HTERT RPE-1 (cell line): ENCODE results near the gene BIRC5.
"Not testable (repeated sequence)": the region's sequence is repeated elsewhere in the genome, so short reads cannot be mapped to it uniquely, and the experiment has no call there.

Experiments
- in situ Hi-C: fragments of 300-500 bp; cut with MboI; formaldehyde crosslinking; loops from 4 replicates; pipeline ENCODE4 v1.14.3; 2020; ENCODE audit warnings: low sequenced_read_pairs

Gene BIRC5

DNA sequence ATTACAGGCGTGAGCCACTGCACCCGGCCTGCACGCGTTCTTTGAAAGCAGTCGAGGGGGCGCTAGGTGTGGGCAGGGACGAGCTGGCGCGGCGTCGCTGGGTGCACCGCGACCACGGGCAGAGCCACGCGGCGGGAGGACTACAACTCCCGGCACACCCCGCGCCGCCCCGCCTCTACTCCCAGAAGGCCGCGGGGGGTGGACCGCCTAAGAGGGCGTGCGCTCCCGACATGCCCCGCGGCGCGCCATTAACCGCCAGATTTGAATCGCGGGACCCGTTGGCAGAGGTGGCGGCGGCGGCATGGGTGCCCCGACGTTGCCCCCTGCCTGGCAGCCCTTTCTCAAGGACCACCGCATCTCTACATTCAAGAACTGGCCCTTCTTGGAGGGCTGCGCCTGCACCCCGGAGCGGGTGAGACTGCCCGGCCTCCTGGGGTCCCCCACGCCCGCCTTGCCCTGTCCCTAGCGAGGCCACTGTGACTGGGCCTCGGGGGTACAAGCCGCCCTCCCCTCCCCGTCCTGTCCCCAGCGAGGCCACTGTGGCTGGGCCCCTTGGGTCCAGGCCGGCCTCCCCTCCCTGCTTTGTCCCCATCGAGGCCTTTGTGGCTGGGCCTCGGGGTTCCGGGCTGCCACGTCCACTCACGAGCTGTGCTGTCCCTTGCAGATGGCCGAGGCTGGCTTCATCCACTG, at the start of gene BIRC5:
TSS of gene BIRC5 (plus strand) at position 238 of the 690 bp plus-strand sequence. CDS start at position 302, 64 bp downstream.
- in situ Hi-C loops, result no loop called here

DNA sequence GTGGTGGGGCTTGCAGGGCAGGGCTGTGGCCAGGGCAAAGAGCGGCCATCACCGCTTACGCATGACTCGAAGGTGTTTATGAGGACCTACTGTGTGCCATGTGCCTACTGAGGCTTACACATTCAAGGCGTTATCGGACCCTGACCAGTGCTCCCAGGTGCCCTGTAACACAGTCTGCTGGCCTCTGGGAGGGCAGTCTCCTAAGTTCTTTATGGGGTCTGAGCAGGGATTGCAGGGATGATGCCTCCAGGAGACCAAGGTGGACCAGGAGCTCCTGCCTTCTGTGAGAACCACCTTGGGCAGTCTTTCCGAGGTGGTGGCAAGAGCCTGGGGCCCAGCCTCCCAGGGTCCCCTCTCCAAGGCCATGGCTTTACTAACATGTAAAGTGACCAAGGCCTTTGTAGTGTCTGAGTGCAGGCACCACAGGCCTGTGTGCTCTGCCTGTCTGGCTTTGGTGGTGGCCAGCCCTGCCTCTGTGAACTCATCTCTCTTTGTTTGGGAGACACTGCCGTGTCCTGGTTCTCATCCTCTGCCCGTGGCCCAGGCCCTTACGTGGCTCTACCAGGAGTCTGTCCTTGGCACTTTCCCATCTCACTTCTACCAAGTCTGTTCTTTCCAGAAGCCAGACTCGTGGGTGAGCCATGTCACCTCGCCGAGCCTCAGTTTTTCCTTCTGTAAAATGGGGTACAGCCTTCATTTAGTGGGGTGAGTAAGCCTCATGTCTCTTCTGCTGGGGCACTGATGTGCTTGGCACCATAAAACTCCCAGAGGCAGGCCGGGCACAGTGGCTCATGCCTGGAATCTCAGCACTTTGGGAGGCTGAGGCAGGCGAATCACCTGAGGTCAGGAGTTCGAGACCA, 49.1 kb upstream of the BIRC5 start:
- in situ Hi-C loops, result no loop called here

DNA sequence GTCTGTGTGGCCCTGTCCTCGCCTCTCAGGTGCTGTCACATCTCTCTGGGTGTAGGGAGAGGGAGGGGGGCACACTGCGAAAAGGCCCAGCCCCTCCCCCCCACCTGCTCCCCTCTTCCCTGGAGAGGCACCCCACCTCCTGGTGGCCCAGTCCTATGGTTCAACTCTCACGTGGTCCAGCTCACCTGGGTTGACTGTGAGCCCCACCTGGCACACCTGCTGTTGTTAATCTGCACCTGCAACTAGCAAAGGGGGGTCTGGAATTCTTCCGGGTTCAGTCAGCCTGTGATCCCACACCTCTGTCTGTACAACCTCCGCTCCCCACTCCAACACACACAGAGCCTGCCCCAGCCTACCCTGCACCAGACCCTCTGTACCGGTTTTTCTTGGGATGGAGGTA, 47.6 kb upstream of the BIRC5 start:
- in situ Hi-C loops, result no loop called here

DNA sequence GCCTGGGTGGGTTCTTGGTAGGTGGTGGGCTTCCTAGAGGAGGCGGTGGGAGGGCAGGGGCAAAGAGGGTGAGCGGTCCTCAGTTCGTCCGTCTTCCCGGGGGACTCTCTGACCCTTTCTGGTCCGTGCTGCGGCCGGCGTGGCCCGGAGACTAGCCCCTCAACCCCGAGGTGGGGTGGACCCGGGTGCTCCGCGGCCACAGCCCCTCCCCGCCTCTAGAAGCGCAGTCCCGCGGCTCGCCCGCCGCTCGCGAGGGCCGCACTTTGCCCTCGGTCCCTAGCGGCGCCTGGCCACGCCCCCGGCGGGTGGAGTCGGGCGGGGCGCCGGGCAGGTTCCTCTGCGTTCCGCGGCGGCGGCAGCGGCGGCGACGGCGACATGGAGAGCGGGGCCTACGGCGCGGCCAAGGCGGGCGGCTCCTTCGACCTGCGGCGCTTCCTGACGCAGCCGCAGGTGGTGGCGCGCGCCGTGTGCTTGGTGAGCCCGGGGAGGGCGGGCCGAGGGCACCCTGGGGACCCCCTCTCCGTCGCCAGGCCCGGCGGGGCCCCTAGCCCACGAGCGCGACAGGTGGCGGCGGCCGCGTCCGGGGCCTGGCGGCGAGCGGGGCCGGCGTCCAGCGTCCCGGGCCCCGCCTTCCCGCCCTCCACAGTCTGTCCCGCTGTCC, 45.7 kb upstream of the BIRC5 start, which contains the start of gene SYNGR2:
TSS of gene SYNGR2 (plus strand) at position 340 of the 661 bp plus-strand sequence. CDS start at position 376, 36 bp downstream.
- in situ Hi-C loops, result no loop called here

DNA sequence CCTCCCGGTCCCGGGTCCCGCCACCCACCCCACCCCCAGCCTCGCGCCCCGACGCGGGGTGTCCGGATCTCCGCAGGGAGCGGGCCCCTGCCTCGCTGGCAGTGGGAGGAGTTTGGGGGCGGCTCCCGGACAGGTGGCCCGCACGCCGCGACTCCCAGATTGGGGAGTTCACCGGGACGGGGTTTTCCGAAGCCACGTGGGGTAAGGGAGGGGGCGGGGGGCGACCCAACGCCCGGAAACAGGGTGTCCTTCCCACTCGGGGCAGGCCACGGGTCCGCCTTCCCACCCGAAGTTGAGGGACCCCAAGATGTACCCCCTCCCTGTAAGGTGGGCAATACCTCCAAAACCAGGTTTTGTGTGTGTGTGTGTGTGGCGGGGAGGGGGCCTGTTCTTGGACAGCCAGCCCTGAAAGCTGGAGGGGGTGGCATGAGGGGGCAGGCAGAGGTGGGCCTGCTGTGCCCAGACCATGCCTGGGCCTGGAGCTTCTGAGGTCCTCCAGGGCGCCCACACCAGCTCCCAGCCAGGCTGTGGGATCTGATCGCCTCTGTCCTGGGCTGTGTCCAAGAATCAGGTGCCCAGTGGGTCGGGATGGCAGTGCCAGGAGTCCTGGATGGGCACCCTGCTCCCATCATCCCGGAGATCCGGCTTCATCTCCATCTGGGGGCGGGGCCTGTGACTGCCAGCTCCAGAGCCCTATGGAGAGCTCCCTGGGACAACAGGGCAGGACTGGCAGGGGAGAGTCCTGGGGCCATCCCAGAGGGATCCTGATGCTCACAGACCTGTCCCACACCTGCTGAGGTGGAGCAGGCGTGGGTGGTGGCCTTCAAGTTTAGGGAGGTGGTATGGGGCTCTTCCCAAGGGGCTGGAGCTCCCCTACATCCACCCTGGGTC, 44.9 kb upstream of the BIRC5 start:
- in situ Hi-C loops, result no loop called here

DNA sequence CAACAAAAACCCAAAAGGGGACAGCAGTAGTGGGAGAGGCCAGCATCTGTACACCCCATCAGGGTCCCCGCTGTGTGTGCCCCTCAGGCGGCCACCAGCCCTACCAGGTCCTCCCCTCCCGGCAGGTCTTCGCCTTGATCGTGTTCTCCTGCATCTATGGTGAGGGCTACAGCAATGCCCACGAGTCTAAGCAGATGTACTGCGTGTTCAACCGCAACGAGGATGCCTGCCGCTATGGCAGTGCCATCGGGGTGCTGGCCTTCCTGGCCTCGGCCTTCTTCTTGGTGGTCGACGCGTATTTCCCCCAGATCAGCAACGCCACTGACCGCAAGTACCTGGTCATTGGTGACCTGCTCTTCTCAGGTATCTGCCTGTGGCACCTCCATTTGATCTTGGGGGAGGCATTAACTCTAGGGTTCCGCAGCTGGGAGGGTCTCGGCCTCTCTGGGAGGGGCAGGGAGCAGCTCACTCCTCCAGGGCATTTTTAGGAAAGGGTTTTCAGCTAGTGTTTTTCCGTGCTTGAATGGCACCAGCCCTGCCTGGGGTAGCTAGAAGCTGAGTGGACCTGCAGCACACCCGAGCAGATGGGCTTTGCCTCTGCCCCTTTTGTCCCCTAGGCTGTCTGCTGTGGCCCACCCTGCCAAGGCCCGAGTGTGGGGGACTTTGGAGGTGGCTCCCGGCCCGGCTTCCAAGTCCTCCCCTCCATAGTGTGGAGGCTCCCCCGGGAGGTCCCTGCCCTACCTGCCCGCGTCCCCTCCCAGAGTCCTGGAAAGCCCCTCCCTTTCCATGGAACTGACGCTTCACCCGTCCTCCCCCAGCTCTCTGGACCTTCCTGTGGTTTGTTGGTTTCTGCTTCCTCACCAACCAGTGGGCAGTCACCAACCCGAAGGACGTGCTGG, 43.1 kb upstream of the BIRC5 start:
- in situ Hi-C loops, result no loop called here

DNA sequence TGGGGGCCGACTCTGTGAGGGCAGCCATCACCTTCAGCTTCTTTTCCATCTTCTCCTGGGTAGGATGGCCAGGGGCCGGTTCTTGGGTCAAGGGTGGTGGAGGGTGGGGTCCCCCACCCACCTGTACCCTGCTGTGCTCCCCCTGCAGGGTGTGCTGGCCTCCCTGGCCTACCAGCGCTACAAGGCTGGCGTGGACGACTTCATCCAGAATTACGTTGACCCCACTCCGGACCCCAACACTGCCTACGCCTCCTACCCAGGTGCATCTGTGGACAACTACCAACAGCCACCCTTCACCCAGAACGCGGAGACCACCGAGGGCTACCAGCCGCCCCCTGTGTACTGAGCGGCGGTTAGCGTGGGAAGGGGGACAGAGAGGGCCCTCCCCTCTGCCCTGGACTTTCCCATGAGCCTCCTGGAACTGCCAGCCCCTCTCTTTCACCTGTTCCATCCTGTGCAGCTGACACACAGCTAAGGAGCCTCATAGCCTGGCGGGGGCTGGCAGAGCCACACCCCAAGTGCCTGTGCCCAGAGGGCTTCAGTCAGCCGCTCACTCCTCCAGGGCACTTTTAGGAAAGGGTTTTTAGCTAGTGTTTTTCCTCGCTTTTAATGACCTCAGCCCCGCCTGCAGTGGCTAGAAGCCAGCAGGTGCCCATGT, 42.3 kb upstream of the BIRC5 start:
- in situ Hi-C loops, result not testable (repeated sequence)

DNA sequence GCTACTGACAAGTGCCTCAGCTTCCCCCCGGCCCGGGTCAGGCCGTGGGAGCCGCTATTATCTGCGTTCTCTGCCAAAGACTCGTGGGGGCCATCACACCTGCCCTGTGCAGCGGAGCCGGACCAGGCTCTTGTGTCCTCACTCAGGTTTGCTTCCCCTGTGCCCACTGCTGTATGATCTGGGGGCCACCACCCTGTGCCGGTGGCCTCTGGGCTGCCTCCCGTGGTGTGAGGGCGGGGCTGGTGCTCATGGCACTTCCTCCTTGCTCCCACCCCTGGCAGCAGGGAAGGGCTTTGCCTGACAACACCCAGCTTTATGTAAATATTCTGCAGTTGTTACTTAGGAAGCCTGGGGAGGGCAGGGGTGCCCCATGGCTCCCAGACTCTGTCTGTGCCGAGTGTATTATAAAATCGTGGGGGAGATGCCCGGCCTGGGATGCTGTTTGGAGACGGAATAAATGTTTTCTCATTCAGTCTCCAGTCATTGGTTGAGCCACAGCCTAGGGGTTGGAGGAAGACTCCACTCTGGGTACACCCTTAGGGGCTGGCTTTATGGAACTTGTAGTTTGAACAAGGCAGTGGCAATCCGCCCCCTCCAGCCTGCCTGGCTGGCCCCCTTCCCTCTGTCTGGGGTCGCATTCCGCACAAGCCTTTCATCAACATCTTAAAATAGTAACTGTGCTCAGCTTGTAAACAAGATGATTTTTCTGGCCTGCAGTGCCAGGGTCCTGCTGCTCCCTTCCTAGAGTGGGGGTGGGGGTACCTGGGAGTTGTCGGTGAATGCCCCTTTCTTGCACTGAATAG, 41.6 kb upstream of the BIRC5 start:
- in situ Hi-C loops, result no loop called here

DNA sequence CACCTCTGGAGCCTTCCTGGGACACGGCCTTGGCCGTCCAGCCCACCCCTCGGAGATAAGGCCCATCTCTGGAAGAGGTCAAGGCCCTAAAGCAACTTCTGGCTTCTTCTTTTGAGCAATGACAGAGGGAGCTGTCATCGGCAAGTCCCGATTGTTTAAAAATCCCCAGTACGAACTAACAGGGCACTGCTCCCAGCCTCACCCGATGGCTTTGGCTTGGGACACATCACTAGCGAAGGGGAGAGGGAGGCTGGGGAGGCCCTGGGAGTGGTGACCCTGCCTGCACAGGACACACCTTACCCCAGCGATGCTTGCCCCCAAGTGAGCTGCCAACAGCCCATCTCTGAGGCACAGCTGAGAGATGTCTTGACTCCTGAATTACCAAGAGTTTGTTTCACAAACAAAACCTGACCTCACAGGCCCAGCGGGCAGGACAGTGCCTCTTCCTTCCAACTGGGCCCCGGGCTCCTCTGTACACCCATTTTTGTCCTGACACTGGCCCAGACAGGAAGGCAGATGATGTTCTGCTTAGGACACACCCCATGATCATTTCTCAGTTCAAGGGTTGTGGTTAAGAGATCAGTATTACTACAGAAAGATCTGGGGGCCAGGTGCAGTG, 40.8 kb upstream of the BIRC5 start:
- in situ Hi-C loops, result no loop called here

DNA sequence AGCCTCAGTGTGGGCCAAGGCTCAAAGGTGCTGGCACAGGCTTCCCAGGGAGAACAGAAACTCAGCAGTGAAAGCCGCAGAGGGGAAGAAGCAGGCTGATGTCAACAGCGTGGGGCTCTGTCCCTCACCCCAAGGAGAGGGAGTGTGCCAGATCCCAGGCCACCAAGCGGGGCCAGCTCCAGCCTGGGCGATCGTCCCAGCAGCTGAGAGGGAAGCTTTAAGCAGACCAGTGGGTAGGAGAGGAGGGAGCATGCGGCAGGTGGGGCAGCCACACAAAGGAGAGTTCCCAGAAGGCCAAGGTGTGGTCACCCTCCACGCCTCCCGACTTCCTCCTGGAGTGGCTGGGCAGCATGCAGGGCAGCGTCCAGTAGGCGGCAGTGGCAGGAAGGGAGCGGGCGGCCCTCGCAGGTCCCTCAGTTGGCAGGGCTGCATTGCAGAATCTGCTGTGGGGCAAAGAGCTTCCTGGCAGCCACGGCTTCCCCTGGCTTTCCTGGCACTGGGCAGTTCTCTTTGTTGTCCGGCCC, 39.6 kb upstream of the BIRC5 start:
- in situ Hi-C loops, result no loop called here

DNA sequence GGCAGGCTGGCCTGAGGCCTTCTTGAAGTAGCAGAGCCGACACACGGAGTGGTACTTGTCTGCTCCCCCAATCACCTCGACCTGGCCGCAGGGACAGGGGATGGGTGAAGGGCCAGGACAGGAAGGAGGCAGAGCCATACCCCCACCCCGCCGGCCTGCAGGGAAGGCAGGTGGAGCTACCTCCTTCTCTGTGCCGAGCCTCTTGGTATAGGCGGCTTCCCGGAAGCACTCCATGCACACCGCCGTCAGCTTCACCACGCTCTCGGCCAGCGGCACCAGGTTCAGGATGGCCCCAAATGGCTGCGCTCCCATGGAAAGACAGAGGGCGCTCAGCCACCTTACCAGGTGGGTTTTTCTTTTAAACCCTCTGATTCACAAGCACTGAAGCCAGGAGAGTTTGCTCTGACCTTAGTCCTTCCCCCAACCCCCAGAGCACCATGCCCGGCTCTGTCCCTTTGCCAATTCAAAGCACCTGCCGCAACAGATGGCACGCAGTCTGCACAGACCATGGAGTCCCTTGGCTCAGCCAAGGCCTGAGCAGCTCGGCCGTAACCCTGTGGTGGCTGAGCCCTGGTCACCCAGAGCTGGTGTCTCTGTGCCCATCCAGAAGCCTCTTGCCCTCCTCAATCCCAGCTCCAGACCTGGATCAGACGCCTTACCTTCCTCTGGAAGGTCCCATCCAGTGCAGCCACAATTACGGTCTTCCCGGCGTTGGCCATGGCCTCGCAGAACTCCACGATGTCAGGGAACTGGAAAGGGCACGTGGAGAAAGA, 39.0 kb upstream of the BIRC5 start:
- in situ Hi-C loops, result no loop called here

DNA sequence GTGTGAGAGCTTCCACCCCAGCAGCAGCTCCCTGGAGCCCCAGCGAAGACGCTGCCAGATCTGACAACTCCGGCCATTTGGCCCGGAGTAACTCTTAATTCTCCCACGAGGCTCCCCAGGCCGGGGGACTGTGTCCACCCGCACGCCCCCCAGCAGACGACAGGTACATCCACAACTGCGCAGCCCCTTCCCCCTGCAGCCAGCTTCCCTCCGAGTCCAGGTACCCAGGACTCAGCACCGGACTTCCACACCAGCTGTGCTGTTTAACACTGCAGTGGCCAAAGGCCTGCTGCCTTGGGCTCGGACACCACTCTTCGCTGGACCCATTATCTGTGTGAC, 38.4 kb upstream of the BIRC5 start:
- in situ Hi-C loops, result no loop called here

DNA sequence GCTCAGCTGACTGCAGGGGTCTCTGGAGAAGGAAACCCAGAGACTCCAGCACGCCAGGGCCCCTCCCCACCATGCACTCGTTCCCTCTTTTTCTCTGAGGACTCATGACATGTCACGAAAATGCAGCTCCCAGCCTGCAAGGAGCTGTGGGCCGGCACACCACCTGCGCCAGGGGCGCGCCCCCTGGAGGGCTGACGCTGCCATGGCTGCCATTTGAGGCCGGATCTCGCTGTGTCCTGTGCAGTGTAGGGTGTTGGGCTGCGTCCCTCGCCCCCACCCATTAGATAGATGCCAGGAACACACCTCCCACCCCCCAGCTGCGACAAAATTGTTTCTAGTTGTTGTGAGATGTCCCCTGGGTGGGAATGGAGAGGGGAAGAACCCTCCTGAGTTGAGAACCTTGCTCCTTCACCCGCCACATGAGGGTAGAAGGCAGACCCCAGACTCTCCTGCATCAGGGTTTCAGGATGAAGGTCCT, 37.5 kb upstream of the BIRC5 start:
- in situ Hi-C loops, result no loop called here

DNA sequence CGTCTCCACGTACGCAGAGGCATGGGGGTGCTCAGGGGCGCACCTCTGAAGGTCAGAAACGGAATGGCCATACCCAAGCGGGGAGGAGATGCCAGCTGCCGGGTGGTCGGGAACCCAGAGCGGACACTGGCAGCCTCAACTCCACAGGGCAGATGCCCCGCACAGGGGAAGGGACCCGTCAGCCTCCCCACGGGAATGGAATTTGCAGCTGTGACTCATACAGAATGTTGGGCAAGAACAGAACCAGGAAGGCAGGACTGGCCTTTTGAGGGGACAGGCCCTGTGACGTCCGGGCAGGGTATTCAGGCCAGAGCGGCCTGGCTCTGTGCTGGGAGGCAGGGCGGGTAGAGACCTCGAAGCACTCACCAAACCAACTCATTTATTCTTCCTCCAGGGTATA, 34.7 kb upstream of the BIRC5 start:
- in situ Hi-C loops, result no loop called here

DNA sequence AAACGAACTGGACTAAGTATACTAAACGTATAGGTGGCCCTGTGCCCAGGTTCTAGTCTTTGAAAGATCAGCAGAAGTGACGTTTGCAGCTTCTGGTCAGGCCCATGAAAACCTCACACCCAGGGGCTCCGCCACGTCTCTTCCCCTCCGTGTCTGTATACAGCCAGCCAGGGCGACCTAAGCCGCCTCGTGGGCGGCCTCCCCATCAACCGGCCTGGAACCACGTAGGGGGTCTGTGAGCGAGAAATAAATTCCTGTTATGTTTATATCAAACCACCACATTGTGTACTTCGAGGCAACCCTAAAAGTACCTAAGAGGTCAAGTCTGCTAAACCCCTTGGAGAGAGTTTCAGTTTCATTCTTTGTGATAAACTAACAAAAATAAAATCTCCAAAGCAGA, 34.0 kb upstream of the BIRC5 start:
- in situ Hi-C loops, result no loop called here

DNA sequence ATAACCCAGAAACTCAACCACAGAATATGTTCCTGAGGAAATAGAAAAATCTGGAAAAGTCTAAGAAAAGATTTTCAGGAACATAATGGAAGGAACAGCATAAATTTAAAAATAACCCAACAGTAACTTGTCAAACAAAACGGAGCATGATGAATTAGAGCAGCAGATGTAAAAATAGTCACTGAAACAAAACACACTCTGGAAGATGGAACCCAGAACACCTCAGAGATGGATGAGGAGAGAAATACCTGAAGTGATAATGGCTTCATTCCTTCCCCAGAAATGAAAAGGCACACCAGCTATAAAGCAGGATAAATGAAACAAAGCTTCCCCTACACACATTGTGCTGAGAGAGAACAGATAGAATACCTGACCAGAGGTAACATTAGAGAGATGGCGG, 33.5 kb upstream of the BIRC5 start:
- in situ Hi-C loops, result no loop called here

DNA sequence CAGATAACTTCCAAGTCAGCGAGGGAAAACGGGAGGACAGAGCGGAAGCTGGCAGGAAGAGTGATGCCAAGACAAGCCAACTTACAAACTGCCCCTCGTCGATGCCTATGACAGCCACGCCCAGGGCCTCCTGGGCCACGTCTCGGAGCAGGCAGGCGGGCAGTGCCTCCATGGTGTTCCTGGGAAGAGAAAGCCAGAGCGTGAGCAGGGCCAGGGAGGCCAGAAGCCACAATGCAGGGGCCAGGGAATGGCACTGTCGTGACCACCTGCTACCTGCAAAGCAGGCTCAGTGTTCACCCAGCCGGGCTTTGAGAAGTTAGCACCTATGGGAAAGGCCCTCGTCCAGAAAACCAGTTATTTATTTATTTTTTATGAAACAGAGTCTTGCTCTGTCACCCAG, 31.5 kb upstream of the BIRC5 start:
- in situ Hi-C loops, result no loop called here
